Activated T-helper 2 cell treated with anti-CD3 and anti-CD28 coated beads, Interferon-gamma antibody, Interleukin-2, Interleukin-4, amounts not matched to agents 10 μg/mL and 5 μg/mL and 100 μg/mL, durations not matched to agents 14 hours and 24 hours and 36 hours (primary cell): ENCODE measurements around the gene SMURF1. TPM values are rescaled to one million over a fixed set of nuclear protein-coding genes. Genes with fewer than 3 reads are reported as not detected.

Experiments used
- DNase-seq: peaks from one replicate; pipeline ENCODE4 v3.0.0; 2021; ENCODE audit warnings: low spot score
- H3K27ac Mint-ChIP-seq: one replicate; pipeline ENCODE4 v1.8.0; 2021; ENCODE audit warnings: mixed read lengths
- H3K27me3 Mint-ChIP-seq: one replicate; pipeline ENCODE4 v1.8.0; 2021; ENCODE audit warnings: low read depth, mixed read lengths
- H3K36me3 Mint-ChIP-seq: one replicate; pipeline ENCODE4 v1.8.0; 2021; ENCODE audit warnings: low read depth, mixed read lengths
- H3K4me1 Mint-ChIP-seq: one replicate; pipeline ENCODE4 v1.8.0; 2021; ENCODE audit warnings: low read depth, mixed read lengths
- H3K4me3 Mint-ChIP-seq: one replicate; pipeline ENCODE4 v1.8.0; 2021; ENCODE audit warnings: low read depth, mild to moderate bottlenecking, moderate library complexity, mixed read lengths
- H3K9me3 Mint-ChIP-seq: one replicate; pipeline ENCODE4 v1.8.0; 2021; ENCODE audit warnings: mixed read lengths
- intact Hi-C: fragments of 100-400 bp; cut with micrococcal nuclease; formaldehyde crosslinking; loops from one replicate; pipeline ENCODE4 v1.15.1; 2023
- total RNA-seq: library from RNA; stranded (reverse); gene quantifications from 2 replicates; pipeline ENCODE4 v1.2.3, GENCODE V29; 2022

Gene SMURF1
- total RNA-seq, 1 donor from 2014 or later, result 13.5 TPM

DNA sequence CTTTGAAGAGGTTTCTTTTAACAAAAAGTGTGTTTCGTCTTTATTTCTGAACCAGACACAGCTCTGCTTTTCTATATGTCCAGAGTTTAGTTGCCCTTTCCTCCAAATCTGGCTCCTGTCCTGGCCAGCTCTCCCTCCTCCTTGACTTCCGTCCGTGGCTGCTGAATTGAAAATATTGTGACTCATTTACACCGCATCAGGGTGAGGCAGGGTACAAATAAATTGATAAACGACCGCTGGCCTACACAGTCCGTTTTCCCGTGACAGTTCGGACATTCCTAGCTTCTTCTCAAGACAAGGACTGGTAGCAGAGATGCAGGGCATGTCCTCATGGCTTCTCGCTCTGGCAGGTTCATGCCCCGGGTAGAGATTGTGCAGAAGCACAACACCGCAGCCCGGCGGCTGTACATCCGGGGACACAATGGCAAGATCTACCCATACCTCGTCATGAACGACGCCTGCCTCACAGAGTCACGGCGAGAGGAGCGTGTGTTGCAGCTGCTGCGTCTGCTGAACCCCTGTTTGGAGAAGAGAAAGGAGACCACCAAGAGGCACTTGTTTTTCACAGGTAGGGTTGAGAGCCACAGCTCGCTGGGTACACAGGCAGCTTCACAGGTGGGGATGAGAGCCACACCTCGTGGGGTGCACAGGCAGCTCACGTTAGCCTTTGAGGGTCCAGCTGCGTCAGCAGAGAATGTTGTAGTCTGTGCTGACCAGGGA, 139.0 kb downstream of the SMURF1 start:
- no peak overlapping the region for H3K27ac Mint-ChIP-seq
- peaks cover 59% of the 10 kb centered on the region for H3K36me3 Mint-ChIP-seq

DNA sequence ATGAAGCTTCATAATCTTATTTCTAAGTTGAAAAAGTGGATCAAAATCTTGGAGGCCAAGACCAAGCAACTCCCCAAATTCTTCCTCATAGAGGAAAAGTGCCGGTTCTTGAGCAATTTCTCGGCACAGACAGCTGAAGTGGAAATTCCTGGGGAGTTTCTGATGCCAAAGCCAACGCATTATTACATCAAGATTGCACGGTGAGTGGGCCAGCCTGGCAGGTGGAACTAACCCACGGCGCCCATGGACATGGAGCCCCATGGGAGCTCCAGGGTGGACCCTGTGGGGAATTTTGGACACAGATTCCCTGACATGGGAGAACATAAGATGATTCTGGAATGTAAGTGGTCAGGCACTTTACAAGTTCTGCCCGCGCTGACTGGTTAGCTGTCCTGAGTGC, 139.7 kb downstream of the SMURF1 start:
- no peaks in the 10 kb centered on the region for H3K9me3 Mint-ChIP-seq
- peaks cover 59% of the 10 kb centered on the region for H3K36me3 Mint-ChIP-seq
- intact Hi-C loops, result no loop called here
- DNase-seq, result no peak
- no peaks in the 10 kb centered on the region for H3K27me3 Mint-ChIP-seq
- no peaks in the 10 kb centered on the region for H3K4me1 Mint-ChIP-seq
- no peak overlapping the region for H3K27ac Mint-ChIP-seq
- H3K4me3 Mint-ChIP-seq, result no peak overlapping the region

More for the DNA sequence above, 139.0 kb downstream of the SMURF1 start:
- Mint-ChIP-seq H3K27me3 (no peaks in the 10 kb centered on the region), H3K4me1 (no peaks in the 10 kb centered on the region), H3K4me3 (no peak overlapping the region), H3K9me3 (no peaks in the 10 kb centered on the region)
- intact Hi-C loops, result no loop called here
- DNase-seq, result no peak

DNA sequence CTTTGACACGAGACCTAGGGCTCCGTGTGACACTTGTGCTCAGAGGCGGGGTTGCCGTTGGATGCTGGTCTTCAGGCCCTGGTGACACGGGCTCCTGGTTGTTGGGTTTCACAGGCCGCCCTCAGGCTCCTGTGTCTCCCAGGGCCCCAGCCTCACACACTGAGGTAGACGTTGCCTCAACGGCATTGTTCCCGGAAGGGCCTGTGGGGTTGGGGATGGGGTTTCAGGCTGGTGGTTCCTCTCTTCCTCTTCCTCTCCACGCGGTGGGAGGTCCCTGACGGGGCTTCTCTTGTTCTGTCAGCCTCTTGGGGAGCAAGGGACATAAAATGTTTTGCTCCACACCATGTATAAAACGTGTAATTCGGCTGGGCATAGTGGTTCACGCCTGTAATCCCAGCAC, 140.5 kb downstream of the SMURF1 start:
- intact Hi-C loops, result no loop called here
- H3K27me3 Mint-ChIP-seq, result no peaks in the 10 kb centered on the region
- no peak overlapping the region for H3K27ac Mint-ChIP-seq
- peaks cover 58% of the 10 kb centered on the region for H3K36me3 Mint-ChIP-seq
- H3K4me1 Mint-ChIP-seq, result no peaks in the 10 kb centered on the region
- DNase-seq, result peak; percentile 1
- no peaks in the 10 kb centered on the region for H3K9me3 Mint-ChIP-seq
- H3K4me3 Mint-ChIP-seq, result no peak overlapping the region

DNA sequence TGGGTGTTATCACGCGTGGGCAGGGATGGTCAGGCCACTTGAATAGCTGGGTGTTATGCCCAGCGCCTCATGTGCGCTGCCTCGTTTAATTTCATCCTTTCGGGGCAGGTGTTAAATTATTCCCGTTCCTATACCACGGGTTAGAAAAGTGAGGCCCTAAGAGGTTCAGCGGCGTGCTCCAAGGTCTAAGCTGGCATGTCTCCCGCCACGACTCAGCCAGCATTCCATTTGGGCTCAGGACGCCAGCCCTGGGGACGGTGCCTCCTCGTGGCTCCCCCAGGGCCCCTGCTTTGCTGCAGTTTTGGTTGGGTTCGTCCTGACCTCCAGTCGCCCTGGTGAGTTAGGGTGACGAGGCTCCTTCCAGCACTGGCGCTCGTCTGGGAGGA, 141.1 kb downstream of the SMURF1 start:
- peaks cover 55% of the 10 kb centered on the region for H3K36me3 Mint-ChIP-seq
- intact Hi-C loops, result no loop called here

DNA sequence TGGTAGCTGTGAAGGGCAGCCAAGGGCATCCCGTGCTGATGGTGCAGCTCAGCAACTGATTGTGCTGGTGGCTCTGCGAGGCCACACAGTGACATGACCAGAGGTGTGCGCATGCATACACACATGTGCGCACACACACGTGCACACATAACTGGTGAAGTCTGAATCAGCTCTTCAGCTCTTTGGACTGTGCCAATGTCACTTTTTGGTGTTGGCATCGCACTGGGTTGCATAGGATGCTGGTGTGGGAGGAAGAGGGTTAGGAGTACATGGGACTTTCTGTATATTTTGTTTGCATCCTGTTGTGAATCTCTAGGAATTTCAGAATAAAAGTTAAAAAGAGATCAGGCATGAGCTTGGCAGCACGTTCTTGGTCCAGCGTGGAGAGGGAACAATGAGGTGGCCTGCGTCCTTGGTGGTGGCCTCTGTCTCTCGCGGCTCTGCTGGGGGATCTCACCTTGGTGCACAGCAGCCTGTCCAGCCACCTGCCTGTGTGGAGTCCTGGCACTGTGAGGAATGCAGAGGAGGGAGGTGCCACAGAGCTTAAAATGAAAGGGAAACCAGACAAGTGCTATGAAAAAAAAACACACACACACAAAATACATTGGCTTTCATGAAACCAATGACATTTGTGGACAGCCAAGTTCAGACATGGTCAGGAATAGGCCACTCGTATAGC, 141.6 kb downstream of the SMURF1 start:
- no peak overlapping the region for H3K27ac Mint-ChIP-seq

More for the DNA sequence above, 141.1 kb downstream of the SMURF1 start:
- Mint-ChIP-seq H3K4me1 (no peaks in the 10 kb centered on the region), H3K4me3 (no peak overlapping the region), H3K27me3 (no peaks in the 10 kb centered on the region), H3K27ac (no peak overlapping the region), H3K9me3 (no peaks in the 10 kb centered on the region)
- peak; percentile 6 for DNase-seq

DNA sequence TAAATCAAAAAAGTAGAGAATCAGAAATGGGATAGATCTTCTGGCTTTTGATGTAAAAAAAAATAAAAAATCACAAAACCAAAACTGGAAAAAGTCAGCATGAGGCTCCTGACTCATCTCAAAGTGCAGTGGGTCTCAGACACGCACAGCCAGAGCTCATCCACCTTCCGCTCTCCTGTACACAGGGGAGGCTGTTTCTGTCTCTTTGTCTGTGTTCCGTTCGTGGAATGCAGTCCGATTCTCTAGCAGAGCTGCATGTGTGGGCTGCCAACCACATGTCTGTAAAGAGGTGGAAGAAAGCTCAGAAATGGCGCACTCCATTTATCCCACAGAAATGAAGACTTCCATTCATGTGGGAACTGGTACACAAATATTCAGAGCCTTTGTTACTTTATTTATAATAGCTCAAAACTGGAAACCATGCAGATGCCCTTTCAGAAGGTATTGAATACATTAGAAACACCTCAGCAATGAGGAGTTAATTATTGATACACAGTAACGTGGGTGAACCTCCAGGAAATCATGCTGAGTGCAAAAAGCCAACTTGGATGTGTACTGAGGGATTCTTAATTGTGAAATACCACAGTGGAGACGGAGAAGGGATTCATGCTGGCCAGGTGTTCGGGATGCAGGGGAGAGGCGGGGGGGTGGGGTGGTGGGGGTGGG, 142.3 kb downstream of the SMURF1 start:
- peaks cover 54% of the 10 kb centered on the region for H3K36me3 Mint-ChIP-seq

More for the DNA sequence above, 141.6 kb downstream of the SMURF1 start:
- Mint-ChIP-seq H3K9me3 (no peaks in the 10 kb centered on the region), H3K36me3 (peaks cover 57% of the 10 kb centered on the region), H3K4me3 (no peak overlapping the region), H3K4me1 (no peaks in the 10 kb centered on the region), H3K27me3 (no peaks in the 10 kb centered on the region)
- peak; percentile 2 for DNase-seq
- intact Hi-C loops, result no loop called here

DNA sequence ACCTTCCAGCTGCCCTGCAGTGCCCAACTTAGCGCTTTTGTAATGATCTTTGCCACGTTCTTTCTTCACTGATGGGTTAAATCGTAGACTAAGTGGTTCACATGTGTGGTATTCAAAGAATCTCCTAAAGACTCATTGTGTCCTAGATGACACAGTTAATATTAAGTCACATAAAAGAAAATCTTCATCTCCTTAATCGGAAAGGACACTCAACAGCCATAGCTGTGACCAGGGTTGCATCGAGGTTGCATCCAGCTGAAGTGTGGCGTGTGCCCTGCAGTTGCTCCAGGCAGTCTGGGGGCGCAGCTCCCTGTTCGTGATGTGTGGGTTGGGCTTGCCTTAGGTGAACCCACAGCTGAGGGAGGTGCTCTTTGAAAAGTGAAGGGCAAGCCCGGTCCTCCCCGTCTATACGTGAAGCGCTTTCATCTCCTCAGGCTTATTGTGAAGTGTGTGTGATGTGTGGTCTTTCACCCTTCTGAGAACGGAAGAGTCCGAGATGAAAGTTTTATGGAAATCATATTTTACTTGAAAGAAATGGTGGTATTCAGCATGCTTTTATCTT, 142.9 kb downstream of the SMURF1 start:
- Mint-ChIP-seq H3K4me3 (no peak overlapping the region), H3K36me3 (peaks cover 54% of the 10 kb centered on the region), H3K27me3 (no peaks in the 10 kb centered on the region), H3K9me3 (no peaks in the 10 kb centered on the region), H3K4me1 (peaks cover 4% of the 10 kb centered on the region), H3K27ac (no peak overlapping the region)
- intact Hi-C loops, result no loop called here
- no peak for DNase-seq

More for the DNA sequence above, 142.3 kb downstream of the SMURF1 start:
- no peak for DNase-seq
- Mint-ChIP-seq H3K4me1 (no peaks in the 10 kb centered on the region), H3K27ac (no peak overlapping the region), H3K4me3 (no peak overlapping the region), H3K27me3 (no peaks in the 10 kb centered on the region), H3K9me3 (no peaks in the 10 kb centered on the region)
- intact Hi-C loops, result no loop called here

DNA sequence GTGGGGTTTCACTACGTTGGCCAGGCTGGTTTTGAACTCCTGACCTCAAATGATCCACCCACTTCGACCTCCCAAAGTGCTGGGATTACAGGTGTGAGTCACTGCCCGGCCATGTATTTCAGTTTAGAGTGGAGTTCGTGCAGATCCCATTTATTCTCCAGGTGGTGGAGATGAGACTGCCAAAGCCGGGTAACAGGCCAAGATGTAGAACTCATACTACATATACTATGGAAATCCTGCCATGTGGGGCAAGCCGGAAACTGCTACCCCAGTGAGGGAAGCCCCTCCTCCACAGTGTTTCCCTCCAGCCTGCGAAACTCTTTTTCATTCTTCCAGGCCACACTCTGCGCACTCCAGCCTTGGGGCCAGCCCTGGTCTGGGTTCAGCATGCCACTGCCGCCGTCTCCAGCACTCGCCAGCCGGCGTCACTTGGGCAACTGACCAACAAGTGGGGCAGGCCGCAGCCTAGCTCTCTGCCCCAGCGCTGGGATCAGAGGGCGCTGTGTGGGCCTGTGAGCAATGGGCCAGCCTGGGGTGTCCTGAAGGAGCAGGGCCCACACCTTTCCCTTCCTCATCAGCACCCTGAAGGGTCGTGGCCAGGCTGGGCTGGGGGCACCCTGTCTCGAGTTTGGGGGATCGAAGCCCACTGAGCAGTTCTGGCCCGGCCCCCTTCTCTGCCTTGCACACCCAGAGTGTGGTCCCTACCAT, 143.6 kb downstream of the SMURF1 start:
- intact Hi-C loops, result no loop called here
- peaks cover 54% of the 10 kb centered on the region for H3K36me3 Mint-ChIP-seq
- H3K9me3 Mint-ChIP-seq, result no peaks in the 10 kb centered on the region
- no peak overlapping the region for H3K4me3 Mint-ChIP-seq
- no peaks in the 10 kb centered on the region for H3K27me3 Mint-ChIP-seq
- peaks cover 6% of the 10 kb centered on the region for H3K4me1 Mint-ChIP-seq
- H3K27ac Mint-ChIP-seq, result no peak overlapping the region
- DNase-seq, result no peak

DNA sequence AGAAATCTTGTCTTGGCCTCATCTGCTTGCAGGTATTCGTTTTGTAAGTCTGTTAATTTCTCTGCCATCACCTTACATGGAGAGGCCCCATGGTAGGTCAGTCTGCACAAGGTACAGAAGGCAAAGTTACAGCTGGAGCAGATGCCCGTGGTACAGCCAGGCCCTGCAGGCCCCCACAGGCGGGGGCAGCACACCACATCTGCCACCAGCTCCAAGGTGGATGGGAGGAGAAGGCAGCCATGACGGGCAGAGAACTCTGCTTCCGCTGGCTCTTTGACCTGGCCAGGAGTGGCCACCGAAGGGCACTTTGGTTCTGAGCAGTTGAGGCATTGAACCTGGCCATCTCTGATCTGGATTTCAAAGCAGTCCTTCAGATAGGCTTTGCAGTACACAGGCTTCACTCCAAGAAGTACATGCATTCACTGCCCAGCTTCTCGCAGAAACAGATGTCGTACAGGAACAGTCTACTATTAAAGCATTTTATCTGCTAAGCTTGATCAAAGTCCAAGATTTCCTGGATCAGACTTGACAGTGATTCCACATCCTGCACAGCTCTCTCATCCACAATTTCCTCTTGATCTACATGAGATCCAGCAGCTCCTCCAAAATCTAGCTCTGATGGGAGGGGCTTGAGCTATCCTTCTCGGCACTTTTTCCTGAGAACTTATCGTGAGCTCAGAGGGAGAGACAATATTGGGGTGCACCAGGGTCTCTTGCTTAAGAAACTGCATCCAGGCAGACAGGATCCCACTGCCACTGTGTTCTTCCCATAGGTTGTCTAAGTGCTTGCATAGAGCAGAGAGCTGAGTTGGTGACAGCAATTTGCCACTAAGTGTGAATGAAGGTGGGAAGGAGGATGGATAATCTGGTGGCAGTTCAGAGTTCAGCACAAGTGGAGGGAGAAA, 144.8 kb downstream of the SMURF1 start:
- peaks cover 6% of the 10 kb centered on the region for H3K4me1 Mint-ChIP-seq
- H3K4me3 Mint-ChIP-seq, result no peak overlapping the region
- peaks cover 55% of the 10 kb centered on the region for H3K36me3 Mint-ChIP-seq
- no peak for DNase-seq
- H3K27me3 Mint-ChIP-seq, result no peaks in the 10 kb centered on the region
- no peaks in the 10 kb centered on the region for H3K9me3 Mint-ChIP-seq
- intact Hi-C loops, result no loop called here
- H3K27ac Mint-ChIP-seq, result no peak overlapping the region

DNA sequence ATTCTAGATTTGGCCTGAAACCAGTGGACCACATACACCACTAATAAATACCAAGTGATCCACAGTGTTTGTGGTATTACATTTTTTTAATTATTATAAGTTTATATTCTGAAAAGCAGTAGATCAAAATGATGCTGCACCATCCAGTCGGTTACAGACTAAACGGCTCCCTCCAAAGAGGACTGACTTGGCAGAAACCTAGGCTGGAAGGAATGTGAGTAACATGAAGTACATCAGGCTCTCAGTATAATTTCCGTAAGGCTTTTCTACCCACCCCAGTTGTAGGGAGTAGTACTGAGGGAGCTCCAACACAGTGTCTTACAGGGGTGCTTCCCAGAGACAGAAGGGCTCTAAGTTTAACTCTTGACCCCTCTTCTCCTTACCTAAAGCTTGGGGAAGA, 146.1 kb downstream of the SMURF1 start:
- peaks cover 64% of the 10 kb centered on the region for H3K36me3 Mint-ChIP-seq
- DNase-seq, result no peak
- no peaks in the 10 kb centered on the region for H3K9me3 Mint-ChIP-seq
- intact Hi-C loops, result no loop called here
- H3K4me3 Mint-ChIP-seq, result no peak overlapping the region
- H3K27ac Mint-ChIP-seq, result no peak overlapping the region
- H3K27me3 Mint-ChIP-seq, result no peaks in the 10 kb centered on the region
- H3K4me1 Mint-ChIP-seq, result peaks cover 6% of the 10 kb centered on the region

DNA sequence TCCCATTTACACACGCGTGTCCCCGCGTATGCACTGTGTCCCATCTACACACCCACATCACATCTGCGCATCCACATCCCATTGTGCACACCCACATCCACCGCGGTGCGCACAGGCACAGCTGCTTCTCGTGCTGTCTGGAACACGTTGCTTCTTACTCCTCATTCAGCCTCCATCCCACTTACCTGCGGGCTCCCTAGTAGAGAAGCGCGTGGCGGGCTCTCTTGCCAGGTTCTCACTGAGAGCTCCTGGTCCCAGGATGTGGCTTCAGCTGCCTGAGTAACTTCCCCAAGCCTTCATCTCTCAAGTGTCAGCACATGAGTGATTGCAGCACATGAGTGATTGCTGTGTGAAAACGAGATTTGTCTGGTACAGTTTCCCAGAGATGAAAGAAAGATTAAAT, 147.8 kb downstream of the SMURF1 start:
- no peak overlapping the region for H3K4me3 Mint-ChIP-seq
- intact Hi-C loops, result no loop called here
- no peaks in the 10 kb centered on the region for H3K27me3 Mint-ChIP-seq
- no peak for DNase-seq
- H3K4me1 Mint-ChIP-seq, result peaks cover 6% of the 10 kb centered on the region
- peaks cover 68% of the 10 kb centered on the region for H3K36me3 Mint-ChIP-seq
- H3K27ac Mint-ChIP-seq, result no peak overlapping the region
- H3K9me3 Mint-ChIP-seq, result no peaks in the 10 kb centered on the region
